Sigmoid colon (tissue), 7 donors: ENCODE data around the gene PDE9A. TPM values are rescaled to one million over a fixed set of nuclear protein-coding genes. Genes with fewer than 3 reads are reported as not detected.

Experiments used
- DNase-seq: peaks from one replicate; pipeline ENCODE4 v3.0.0-alpha.2; 2019
- H3K27ac ChIP-seq, 4 donors: fragments of 200-600 bp; sonication (generic); one replicate each; pipeline ENCODE4 v1.5.1; 2016 to 2019; ENCODE audit warnings: mild to moderate bottlenecking in 1 of 4
- H3K27me3 ChIP-seq, 3 donors: fragments of 200-600 bp; sonication (generic); one replicate each; pipeline ENCODE4 v1.5.1; 2019; ENCODE audit warnings: mild to moderate bottlenecking in 1 of 3
- H3K36me3 ChIP-seq, 4 donors: fragments of 200-600 bp; sonication (generic); one replicate each; pipeline ENCODE4 v1.5.1; 2016 to 2019
- H3K4me1 ChIP-seq, 4 donors: fragments of 200-600 bp; sonication (generic); one replicate each; pipeline ENCODE4 v1.5.1; 2017 to 2019
- H3K4me3 ChIP-seq, 4 donors: fragments of 200-600 bp; sonication (generic); one replicate each; pipeline ENCODE4 v1.5.1; 2017 to 2019; ENCODE audit warnings: mild to moderate bottlenecking in 2 of 4, moderate library complexity in 1 of 4
- H3K9me3 ChIP-seq, 4 donors: fragments of 200-600 bp in 3 of 4; sonication (generic) in 3 of 4; one replicate each; pipeline versions ENCODE4 v1.5.1 to v1.6.1; 2013 to 2019
- EP300 ChIP-seq, 4 donors: sonication (generic); formaldehyde crosslinking; IDR thresholded peaks; one replicate each; pipeline ENCODE4 v1.6.1; 2017; ENCODE audit warnings: antibody characterized with exemption in 4 of 4
- POLR2A ChIP-seq, 2 donors: fragments of 450-650 bp; IDR thresholded peaks; one replicate each; pipeline ENCODE4 v1.6.1; 2016; ENCODE audit warnings: antibody characterized with exemption in 2 of 2, mild to moderate bottlenecking in 2 of 2, moderate library complexity in 2 of 2
- POLR2AphosphoS5 ChIP-seq, 4 donors: sonication (generic); formaldehyde crosslinking; IDR thresholded peaks; one replicate each; pipeline ENCODE4 v1.6.1; 2017; ENCODE audit warnings: antibody characterized with exemption in 4 of 4
- WGBS, 2 donors: extraction: QIAGEN DNeasy Blood & Tissue Kit; methylation state at CpG; one replicate each; pipeline ENCODE4 v1.1.7; 2013; 5-methylcytosine and 5-hydroxymethylcytosine counted together
- intact Hi-C: fragments of 100-400 bp; cut with DNase I; formaldehyde crosslinking; loops from one replicate; pipeline ENCODE4 v1.15.1; 2023
- polyA plus RNA-seq, 3 donors: library from polyadenylated mRNA; stranded (reverse); fragments of 200-250 nt; gene quantifications; one replicate each; pipeline ENCODE4 v1.2.3, GENCODE V29; 2013
- total RNA-seq, 4 donors: library from RNA; depleted of rRNA; stranded (reverse); fragments of >200 nt; gene quantifications; one replicate each; pipeline ENCODE4 v1.1.0, GENCODE V29; 2016
- TF ChIP-seq, protein P1 (sequence below), 4 experiments: fragments of 450-650 bp in 3 of 4; fragments of 200-600 bp in 1 of 4; IDR thresholded peaks; one replicate each; pipeline ENCODE4 v1.5.1; 2016 to 2019; ENCODE audit warnings: antibody characterized with exemption in 4 of 4, mild to moderate bottlenecking in 3 of 4, moderate library complexity in 2 of 4
- donor health status: healthy with polysubstance abuse.
- donor health status: Bipolar disorder and iron deficiency.
- donor health status: healthy.

Gene PDE9A
- total and polyA plus RNA-seq, 7 donors, result 71.6 to 433 (median 102) TPM

DNA sequence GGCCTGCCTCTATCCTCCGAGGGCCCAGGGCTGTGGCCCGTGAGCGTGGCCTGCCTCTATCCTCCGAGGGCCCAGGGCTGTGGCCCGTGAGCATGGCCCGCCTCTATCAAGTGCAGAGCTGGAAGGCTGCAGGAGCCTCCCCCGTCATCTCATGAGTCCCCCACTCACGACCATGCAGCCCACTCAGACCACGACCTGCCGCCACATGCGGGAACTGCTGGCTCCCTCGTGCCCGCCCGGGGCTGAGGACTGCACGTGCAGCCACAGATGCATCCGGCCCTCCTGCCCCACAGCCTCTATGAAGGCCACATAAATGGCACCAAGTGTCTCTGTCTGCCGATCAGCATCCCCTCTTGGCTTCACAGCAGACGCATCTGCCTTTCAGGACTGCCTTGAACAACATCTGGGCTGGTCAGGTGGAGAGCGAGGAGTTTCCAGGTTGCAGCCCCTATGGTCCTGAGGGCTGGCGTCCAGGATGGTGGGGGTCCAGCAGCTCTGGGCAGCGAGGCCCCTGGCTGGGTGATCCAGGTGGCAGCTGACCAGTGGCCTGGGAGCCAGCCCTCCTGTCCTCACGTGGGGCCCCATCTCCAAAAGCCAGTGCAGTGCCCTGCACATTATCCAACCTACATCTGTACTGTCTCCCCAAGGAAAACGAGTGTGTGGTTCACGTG, 103.3 kb downstream of the PDE9A start:
- H3K27me3 ChIP-seq, result no peaks in the 10 kb centered on the region
- H3K4me3 ChIP-seq, result no peak overlapping the region
- H3K36me3 ChIP-seq, result peaks cover 18 to 99% (median 42%) of the 10 kb centered on the region in 4 donors
- TF ChIP-seq, protein P1, sequence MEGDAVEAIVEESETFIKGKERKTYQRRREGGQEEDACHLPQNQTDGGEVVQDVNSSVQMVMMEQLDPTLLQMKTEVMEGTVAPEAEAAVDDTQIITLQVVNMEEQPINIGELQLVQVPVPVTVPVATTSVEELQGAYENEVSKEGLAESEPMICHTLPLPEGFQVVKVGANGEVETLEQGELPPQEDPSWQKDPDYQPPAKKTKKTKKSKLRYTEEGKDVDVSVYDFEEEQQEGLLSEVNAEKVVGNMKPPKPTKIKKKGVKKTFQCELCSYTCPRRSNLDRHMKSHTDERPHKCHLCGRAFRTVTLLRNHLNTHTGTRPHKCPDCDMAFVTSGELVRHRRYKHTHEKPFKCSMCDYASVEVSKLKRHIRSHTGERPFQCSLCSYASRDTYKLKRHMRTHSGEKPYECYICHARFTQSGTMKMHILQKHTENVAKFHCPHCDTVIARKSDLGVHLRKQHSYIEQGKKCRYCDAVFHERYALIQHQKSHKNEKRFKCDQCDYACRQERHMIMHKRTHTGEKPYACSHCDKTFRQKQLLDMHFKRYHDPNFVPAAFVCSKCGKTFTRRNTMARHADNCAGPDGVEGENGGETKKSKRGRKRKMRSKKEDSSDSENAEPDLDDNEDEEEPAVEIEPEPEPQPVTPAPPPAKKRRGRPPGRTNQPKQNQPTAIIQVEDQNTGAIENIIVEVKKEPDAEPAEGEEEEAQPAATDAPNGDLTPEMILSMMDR (IDR thresholded peaks at IDR 0.05), result no peak
- WGBS, 2 donors, result 90 to 94% methylated on average over 24 of the region's 24 CpGs
- DNase-seq, result no peak
- no peaks in the 10 kb centered on the region for H3K9me3 ChIP-seq
- H3K4me1 ChIP-seq, result peaks cover 0 to 8% (median 4%) of the 10 kb centered on the region in 4 donors
- H3K27ac ChIP-seq, result no peak overlapping the region
- intact Hi-C loops, result no loop called here

DNA sequence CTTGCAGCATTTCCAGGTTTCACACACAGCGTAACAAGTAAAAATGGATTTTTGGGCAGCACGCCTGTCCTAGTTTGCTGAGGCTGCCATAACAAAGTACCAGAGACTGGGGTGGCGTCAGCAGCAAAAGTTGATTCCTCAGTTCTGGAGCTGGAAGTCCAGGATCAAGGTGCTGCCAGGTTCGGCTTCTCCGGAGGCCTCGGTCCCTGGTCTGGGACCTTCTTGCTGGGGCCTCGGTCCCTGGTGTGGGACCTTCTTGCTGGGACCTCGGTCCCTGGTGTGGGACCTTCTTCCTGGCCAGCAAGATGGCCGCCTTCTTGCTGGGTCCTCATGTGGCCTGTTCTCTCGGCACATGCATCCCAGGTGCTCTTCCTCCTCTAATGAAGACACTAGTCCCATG, 104.0 kb downstream of the PDE9A start:
- WGBS, 2 donors, result 96% methylated on average over 10 of the region's 10 CpGs
- Histone ChIP-seq H3K4me3 (no peak overlapping the region), H3K27me3 (no peaks in the 10 kb centered on the region), H3K9me3 (no peaks in the 10 kb centered on the region), H3K27ac (no peak overlapping the region), H3K4me1 (peaks cover 0 to under 1% (median under 1%) of the 10 kb centered on the region in 4 donors), H3K36me3 (peaks cover 25 to 99% (median 46%) of the 10 kb centered on the region in 4 donors)
- TF ChIP-seq EP300 (IDR thresholded peaks at IDR 0.05) (no peak), POLR2AphosphoS5 (IDR thresholded peaks at IDR 0.05) (no peak), POLR2A (IDR thresholded peaks at IDR 0.05) (no peak)
- TF ChIP-seq, protein P1 (IDR thresholded peaks at IDR 0.05), result no peak
- no peak for DNase-seq
- intact Hi-C loops, result no loop called here

DNA sequence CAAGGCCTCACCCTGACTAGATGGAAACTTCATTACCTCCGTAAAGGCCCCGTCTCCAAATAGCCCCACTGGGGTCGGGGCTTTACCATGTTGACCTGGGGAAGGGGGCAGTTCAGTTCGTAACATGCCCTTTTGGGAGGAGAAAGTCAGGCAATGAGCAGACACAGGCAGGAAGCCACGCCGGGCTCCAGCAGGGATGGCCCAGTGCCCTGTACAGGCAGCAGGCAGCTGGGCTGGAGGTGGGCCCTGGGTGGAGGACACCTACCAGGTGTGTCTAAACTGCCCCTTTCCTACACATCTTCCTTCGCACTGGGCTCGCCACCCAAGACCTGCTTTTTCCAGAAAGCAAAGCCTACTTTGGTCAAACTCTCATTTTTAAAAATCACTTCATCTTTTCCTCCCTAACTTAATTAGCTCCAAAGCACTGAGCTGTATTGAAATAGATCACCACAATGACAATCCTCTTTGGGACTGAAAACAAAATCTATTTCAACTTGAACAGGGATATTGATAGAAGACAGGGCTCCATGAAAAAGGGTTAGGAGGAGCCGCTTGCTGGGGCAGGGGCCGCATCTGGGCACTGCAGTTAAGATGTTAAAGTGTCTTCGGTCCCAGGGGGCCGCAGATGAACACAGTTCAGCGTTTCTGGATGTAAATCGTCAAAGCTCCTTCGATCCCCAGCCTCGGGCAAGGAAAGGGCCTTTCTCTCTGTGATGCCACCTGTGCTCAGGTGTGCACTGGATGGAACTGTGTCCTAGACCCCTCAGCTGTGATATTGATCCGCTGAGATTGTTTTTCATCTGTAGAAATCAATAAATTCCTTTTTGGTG, 104.6 kb downstream of the PDE9A start:
- H3K4me3 ChIP-seq, result no peak overlapping the region
- H3K4me1 ChIP-seq, result no peaks in the 10 kb centered on the region
- WGBS, 2 donors, result 94 to 96% methylated on average over 17 of the region's 17 CpGs
- intact Hi-C loops, result no loop called here
- no peak overlapping the region for H3K27ac ChIP-seq
- H3K27me3 ChIP-seq, result no peaks in the 10 kb centered on the region
- no peak for DNase-seq
- TF ChIP-seq POLR2AphosphoS5 (IDR thresholded peaks at IDR 0.05), result no peak
- TF ChIP-seq, protein P1 (IDR thresholded peaks at IDR 0.05), result no peak
- TF ChIP-seq POLR2A (IDR thresholded peaks at IDR 0.05), result no peak
- TF ChIP-seq EP300 (IDR thresholded peaks at IDR 0.05), result no peak
- no peaks in the 10 kb centered on the region for H3K9me3 ChIP-seq
- H3K36me3 ChIP-seq, result peaks cover 27 to 99% (median 50%) of the 10 kb centered on the region in 4 donors

DNA sequence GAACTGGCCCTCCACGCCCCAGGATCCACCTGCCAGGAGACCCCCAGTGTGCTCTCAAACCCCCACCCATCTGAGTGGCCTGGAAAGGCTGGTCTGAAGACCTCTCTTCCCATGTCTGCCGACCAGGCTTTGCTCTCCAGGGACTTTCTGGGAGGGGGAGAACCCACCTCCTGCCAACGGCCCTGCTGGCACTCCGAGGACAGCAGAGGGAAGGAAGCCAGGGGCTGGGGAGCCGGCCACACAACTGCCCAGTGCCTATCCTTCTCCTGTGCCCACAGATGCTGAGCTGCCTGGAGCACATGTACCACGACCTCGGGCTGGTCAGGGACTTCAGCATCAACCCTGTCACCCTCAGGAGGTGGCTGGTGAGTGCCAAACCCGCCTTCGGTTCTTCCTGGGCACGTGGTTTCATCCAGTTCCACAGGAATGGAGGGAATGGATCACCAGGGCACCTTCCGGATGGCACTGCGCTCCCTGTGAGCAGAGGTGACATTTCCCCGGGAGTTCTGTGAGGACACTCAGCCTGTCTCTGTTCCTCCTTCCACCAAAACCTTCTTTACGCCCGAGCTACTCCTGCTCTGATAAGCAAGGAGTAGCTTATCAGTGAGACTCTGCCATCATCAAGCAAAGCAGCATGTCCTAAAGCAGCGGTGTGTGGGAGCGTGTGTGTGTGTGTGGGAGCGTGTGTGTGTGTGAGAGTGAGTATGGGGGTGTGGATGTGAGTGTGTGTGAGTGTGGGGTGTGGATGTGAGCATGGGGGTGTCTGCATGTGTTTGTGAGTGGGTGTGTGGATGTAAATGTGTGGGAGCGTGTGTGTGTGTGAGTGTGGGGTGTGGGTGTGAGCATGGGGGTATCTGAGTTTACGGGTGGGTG, 105.5 kb downstream of the PDE9A start:
- Histone ChIP-seq H3K36me3 (peaks cover 36 to 99% (median 54%) of the 10 kb centered on the region in 4 donors), H3K27me3 (no peaks in the 10 kb centered on the region), H3K9me3 (no peaks in the 10 kb centered on the region), H3K27ac (no peak overlapping the region), H3K4me1 (no peaks in the 10 kb centered on the region), H3K4me3 (no peak overlapping the region)
- intact Hi-C loops, result no loop called here
- TF ChIP-seq POLR2AphosphoS5 (IDR thresholded peaks at IDR 0.05) (no peak), POLR2A (IDR thresholded peaks at IDR 0.05) (no peak)
- DNase-seq, result no peak
- 85 to 87% methylated on average over 20 of the region's 20 CpGs for WGBS, 2 donors

DNA sequence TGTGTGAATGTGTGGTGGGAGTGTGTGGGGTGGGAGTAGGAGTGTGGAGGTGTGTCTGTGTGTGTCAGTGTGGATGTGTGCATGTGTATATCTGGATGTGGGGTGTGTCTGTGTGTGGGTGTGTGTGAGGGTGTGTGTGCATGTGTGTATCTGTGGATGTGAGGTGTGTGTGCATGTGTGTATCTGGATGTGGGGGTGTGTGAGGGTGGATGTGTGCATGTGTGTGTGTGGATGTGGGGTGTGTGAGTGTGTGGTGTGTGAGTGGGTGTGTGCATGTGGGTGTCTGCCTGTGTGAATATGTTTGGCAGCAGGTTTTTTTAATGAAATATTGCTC, 106.1 kb downstream of the PDE9A start:
- DNase-seq, result no peak
- intact Hi-C loops, result no loop called here

More for the DNA sequence above, 106.1 kb downstream of the PDE9A start:
- H3K4me3 ChIP-seq, result no peak overlapping the region
- no peak overlapping the region for H3K27ac ChIP-seq
- TF ChIP-seq EP300 (IDR thresholded peaks at IDR 0.05), result no peak
- TF ChIP-seq POLR2A (IDR thresholded peaks at IDR 0.05), result no peak
- TF ChIP-seq POLR2AphosphoS5 (IDR thresholded peaks at IDR 0.05), result no peak
- TF ChIP-seq, protein P1 (IDR thresholded peaks at IDR 0.05), result no peak
- no peaks in the 10 kb centered on the region for H3K9me3 ChIP-seq
- H3K36me3 ChIP-seq, result peaks cover 42 to 99% (median 54%) of the 10 kb centered on the region in 4 donors
- H3K27me3 ChIP-seq, result no peaks in the 10 kb centered on the region
- no peaks in the 10 kb centered on the region for H3K4me1 ChIP-seq
